IMR-90 (cell line): ENCODE results near the gene SLC39A3. TPM values are rescaled to one million over a fixed set of nuclear protein-coding genes. Genes with fewer than 3 reads are reported as not detected.

Experiments used
- ATAC-seq: fragments of 200-7000 bp; cut with Tn5 transposase; 2 replicates; pipeline ENCODE4 v1.9.1; 2020; ENCODE audit warnings: low read depth, mild to moderate bottlenecking, moderate library complexity
- BruUV-seq: library from RNA; stranded (reverse); fragments of 400-500 nt; replicated peaks from 2 replicates; lab custom pipeline; 2021; lab: Mats Ljungman, UMichigan
- CTCF ChIA-PET: fragments of 300-600 bp; formaldehyde crosslinking; extraction: SDS; loops from one replicate; lab custom pipeline; 2021; ENCODE audit warnings: antibody characterized with exemption; lab: Yijun Ruan, JAX
- POLR2A ChIA-PET: fragments of 300-600 bp; sonication (Branson Sonifier 250); formaldehyde crosslinking; loops from one replicate; lab custom pipeline; 2022; ENCODE audit warnings: antibody characterized with exemption; ENCODE audit not compliant: unreplicated experiment; lab: Charles Lee
- DNase-seq: peaks from one replicate; pipeline ENCODE4 v3.0.0; 2013
- H2AFZ ChIP-seq: replicated peaks from 2 replicates; pipeline ENCODE3; 2013; ENCODE audit warnings: low read length, mild to moderate bottlenecking; ENCODE audit not compliant: poor library complexity
- H2AK5ac ChIP-seq: 2 replicates; pipeline ENCODE4 v1.6.1; 2013; ENCODE audit warnings: low read depth, low read length, inconsistent platforms
- H2AK9ac ChIP-seq: replicated peaks from 2 replicates; pipeline ENCODE3; 2013; ENCODE audit warnings: mild to moderate bottlenecking, low read depth, low read length, moderate library complexity; ENCODE audit not compliant: poor library complexity
- H2BK120ac ChIP-seq: 2 replicates; pipeline ENCODE4 v1.6.1; 2013; ENCODE audit warnings: low read depth, low read length, inconsistent platforms
- H2BK15ac ChIP-seq: 3 replicates; pipeline ENCODE4 v1.6.1; 2013; ENCODE audit warnings: low read depth, low read length, inconsistent platforms
- H2BK20ac ChIP-seq: 2 replicates; pipeline ENCODE4 v1.6.1; 2013; ENCODE audit warnings: low read depth, mild to moderate bottlenecking, inconsistent platforms, low read length, moderate library complexity
- H2BK5ac ChIP-seq: 2 replicates; pipeline ENCODE4 v1.6.1; 2013; ENCODE audit warnings: mild to moderate bottlenecking, low read depth, low read length, inconsistent platforms; ENCODE audit not compliant: poor library complexity, severe bottlenecking
- H3K14ac ChIP-seq: replicated peaks from 2 replicates; pipeline ENCODE4 v1.6.1; 2013; ENCODE audit warnings: low read depth, low read length, inconsistent platforms
- H3K18ac ChIP-seq: 2 replicates; pipeline ENCODE4 v1.6.1; 2013; ENCODE audit warnings: low read depth, low read length, control low read depth
- H3K23ac ChIP-seq: 2 replicates; pipeline ENCODE4 v1.6.1; 2013; ENCODE audit warnings: low read depth, low read length, inconsistent platforms
- H3K27ac ChIP-seq: 2 replicates; pipeline ENCODE4 v1.5.1; 2013; ENCODE audit warnings: mild to moderate bottlenecking, control low read depth, low read length; ENCODE audit not compliant: insufficient read depth
- H3K27me3 ChIP-seq: 2 replicates; pipeline ENCODE4 v1.6.1; 2013; ENCODE audit warnings: low read length; ENCODE audit not compliant: control insufficient read depth, insufficient read depth
- H3K36me3 ChIP-seq: 2 replicates; pipeline ENCODE4 v1.6.1; 2013; ENCODE audit warnings: low read length, mixed read lengths; ENCODE audit not compliant: control insufficient read depth, insufficient read depth
- H3K4ac ChIP-seq: 2 replicates; pipeline ENCODE4 v1.6.1; 2013; ENCODE audit warnings: low read depth, low read length, inconsistent platforms
- H3K4me1 ChIP-seq: 2 replicates; pipeline ENCODE4 v1.6.1; 2013; ENCODE audit warnings: low read length, mixed read lengths; ENCODE audit not compliant: control insufficient read depth, insufficient read depth
- H3K4me2 ChIP-seq: 2 replicates; pipeline ENCODE4 v1.6.1; 2013; ENCODE audit warnings: low read depth, mild to moderate bottlenecking, control low read depth, low read length, moderate library complexity
- H3K4me3 ChIP-seq: 2 replicates; pipeline ENCODE4 v1.5.1; 2013; ENCODE audit warnings: low read depth, mild to moderate bottlenecking, control low read depth, low read length, moderate library complexity; ENCODE audit not compliant: insufficient read depth
- H3K56ac ChIP-seq: 2 replicates; pipeline ENCODE4 v1.6.1; 2013; ENCODE audit warnings: low read length, inconsistent platforms; ENCODE audit not compliant: insufficient read depth; ENCODE audit errors: extremely low read depth
- H3K79me1 ChIP-seq, 2 experiments: 2 replicates each; pipeline ENCODE4 v1.6.1; 2013; ENCODE audit warnings: low read length in 2 of 2, inconsistent platforms in 1 of 2, low read depth in 1 of 2
- H3K9ac ChIP-seq: 2 replicates; pipeline ENCODE4 v1.6.1; 2013; ENCODE audit warnings: low read depth, low read length, control low read depth
- H3K9me1 ChIP-seq: 2 replicates; pipeline ENCODE4 v1.6.1; 2013; ENCODE audit warnings: low read length, inconsistent platforms; ENCODE audit not compliant: insufficient read depth
- H3K9me3 ChIP-seq: 2 replicates; pipeline ENCODE4 v1.6.1; 2013; ENCODE audit warnings: low read length; ENCODE audit not compliant: control insufficient read depth, insufficient read depth
- H4K20me1 ChIP-seq: 2 replicates; pipeline ENCODE4 v1.6.1; 2013; ENCODE audit warnings: low read length, inconsistent platforms; ENCODE audit not compliant: insufficient read depth
- H4K5ac ChIP-seq: 2 replicates; pipeline ENCODE4 v1.6.1; 2013; ENCODE audit warnings: mild to moderate bottlenecking, low read depth, low read length, control low read depth
- H4K8ac ChIP-seq, 2 experiments: 2 replicates each; pipeline ENCODE4 v1.6.1; 2013; ENCODE audit warnings: low read depth in 2 of 2, low read length in 2 of 2, control low read depth in 1 of 2, inconsistent platforms in 1 of 2
- H4K91ac ChIP-seq: 2 replicates; pipeline ENCODE4 v1.6.1; 2013; ENCODE audit warnings: low read depth, low read length, inconsistent platforms; ENCODE audit not compliant: insufficient read depth
- CEBPB ChIP-seq: IDR thresholded peaks from 2 replicates; pipeline ENCODE4 v1.6.1; 2012; ENCODE audit warnings: low read depth, low read length, improper control_type of control experiment
- CHD1 ChIP-seq: IDR thresholded peaks from 2 replicates; pipeline ENCODE4 v1.6.1; 2012; ENCODE audit warnings: low read depth, low read length, improper control_type of control experiment
- ELK1 ChIP-seq: fragments of 150-350 bp; IDR thresholded peaks from 2 replicates; pipeline ENCODE4 v1.6.1; 2016; ENCODE audit warnings: low read depth, mild to moderate bottlenecking, low read length, moderate library complexity, borderline replicate concordance
- MAFK ChIP-seq: IDR thresholded peaks from 2 replicates; pipeline ENCODE4 v1.6.1; 2012; ENCODE audit warnings: low read depth, low read length, improper control_type of control experiment
- RAD21 ChIP-seq: IDR thresholded peaks from 2 replicates; pipeline ENCODE4 v1.6.1; 2012; ENCODE audit warnings: low read length, improper control_type of control experiment
- USF2 ChIP-seq: fragments of 150-350 bp; IDR thresholded peaks from 2 replicates; pipeline ENCODE4 v1.6.1; 2017; ENCODE audit warnings: mild to moderate bottlenecking, antibody characterized with exemption, low read length, low read depth
- WGBS, 2 experiments: methylation state at CpG; one replicate each; pipeline versions ENCODE4 v1.1.5 to v1.1.7; 2013; ENCODE audit warnings: missing lambda C conversion rate in 2 of 2; ENCODE audit not compliant: insufficient read length in 1 of 2; ENCODE audit errors: extremely low coverage in 2 of 2; 5-methylcytosine and 5-hydroxymethylcytosine counted together
- dilution Hi-C: fragments of 300-500 bp; cut with HindIII; formaldehyde crosslinking; loops from one replicate; pipeline ENCODE4 v1.14.3; 2018; ENCODE audit warnings: low sequenced_read_pairs; ENCODE audit not compliant: unreplicated experiment
- in situ Hi-C: fragments of 300-500 bp; cut with MboI; formaldehyde crosslinking; loops from 3 replicates; pipeline ENCODE4 v1.14.3; 2019; ENCODE audit warnings: low sequenced_read_pairs, inconsistent platforms, mixed read lengths
- intact Hi-C: fragments of 100-400 bp; cut with micrococcal nuclease; formaldehyde crosslinking; loops from 2 replicates; pipeline ENCODE4 v1.10.0; 2022
- polyA plus RNA-seq, 3 experiments: library from polyadenylated mRNA; depleted of rRNA; stranded (reverse); fragments of >200 nt; gene quantifications; 2 replicates each; pipeline ENCODE4 v1.2.3, GENCODE V29; 2012; ENCODE audit warnings: low replicate concordance in 1 of 3
- total RNA-seq: library from RNA; depleted of rRNA; stranded (reverse); fragments of >200 nt; gene quantifications from 2 replicates; pipeline ENCODE4 v1.2.3, GENCODE V29; 2012

The SLC39A3 gene
- total and polyA plus RNA-seq, 2 of the 4 experiments (the other 2 are of a cell fraction) = 12.4 to 38.2 TPM

GRCh38 chr19:2694196-2694595, 45.6 kb downstream of the SLC39A3 start:
- H3K4me3 ChIP-seq = no peak overlapping the region
- intact Hi-C loops (no loop called here), in situ Hi-C loops (no loop called here), dilution Hi-C loops (no loop called here)
- no peak overlapping the region for H2BK5ac ChIP-seq
- no peaks in the 10 kb centered on the region for H3K9me1 ChIP-seq
- DNase-seq (no peak), ATAC-seq (no peak)
- no peak overlapping the region for H3K56ac ChIP-seq
- no peak overlapping the region for H3K4me2 ChIP-seq
- no peaks in the 10 kb centered on the region for H3K36me3 ChIP-seq
- no peak overlapping the region for H2AK9ac ChIP-seq
- no peak overlapping the region for H3K27ac ChIP-seq
- H3K23ac ChIP-seq = no peak overlapping the region
- CTCF ChIA-PET = no interaction called here
- no peak overlapping the region for H3K18ac ChIP-seq
- H4K5ac ChIP-seq = no peak overlapping the region
- H2BK20ac ChIP-seq = no peak overlapping the region
- no peak overlapping the region for H2AK5ac ChIP-seq
- no peaks in the 10 kb centered on the region; the same call in 1 of the 2 replicates for H4K20me1 ChIP-seq
- whole genome bisulfite sequencing, 2 experiments = no CpG with 5 or more reads among the region's 5 CpGs
- H4K8ac ChIP-seq = no peak overlapping the region
- no peaks in the 10 kb centered on the region for H3K79me1 ChIP-seq
- H3K27me3 ChIP-seq = peaks cover 27% of the 10 kb centered on the region
- no TSS peak for BruUV-seq
- TF ChIP-seq USF2 = no peak
- TF ChIP-seq RAD21 = no peak
- TF ChIP-seq MAFK = no peak
- TF ChIP-seq CEBPB = no peak
- no peak for TF ChIP-seq CHD1
- TF ChIP-seq ELK1 = no peak
- no peak overlapping the region for H2BK15ac ChIP-seq
- no peak overlapping the region for H2AFZ ChIP-seq
- POLR2A ChIA-PET = no interaction called here
- H3K9ac ChIP-seq = no peak overlapping the region
- H3K14ac ChIP-seq = no peak overlapping the region
- H2BK120ac ChIP-seq = no peak overlapping the region
- H3K9me3 ChIP-seq = no peaks in the 10 kb centered on the region
- H3K4ac ChIP-seq = no peak overlapping the region
- H4K91ac ChIP-seq = no peak overlapping the region
- H3K4me1 ChIP-seq = no peaks in the 10 kb centered on the region
